HepG2 (cell line): Measurements from ENCODE around the gene EFEMP2. TPM values are rescaled to one million over a fixed set of nuclear protein-coding genes. Genes with fewer than 3 reads are reported as not detected.

Experiments
- BCL6 ChIP-seq: IDR thresholded peaks from 2 replicates; pipeline ENCODE4 v1.6.1; 2016; ENCODE audit warnings: missing genetic modification reagents, missing compliant biosample characterization
- DPF2 ChIP-seq: sonication (generic); formaldehyde crosslinking; IDR thresholded peaks from 2 replicates; pipeline ENCODE4 v1.4.0; 2020; ENCODE audit warnings: mild to moderate bottlenecking, low read depth, missing genetic modification reagents, borderline replicate concordance
- ERF ChIP-seq: IDR thresholded peaks from 2 replicates; pipeline ENCODE4 v1.6.1; 2018; ENCODE audit warnings: missing biosample characterization, missing genetic modification reagents
- HNRNPUL1 ChIP-seq: fragments of 200-400 bp; formaldehyde crosslinking; IDR thresholded peaks from 2 replicates; pipeline ENCODE4 v1.6.1; 2017; ENCODE audit warnings: low read depth, mild to moderate bottlenecking, low read length, moderate library complexity
- MAX ChIP-seq: IDR thresholded peaks from 2 replicates; pipeline ENCODE4 v1.6.1; 2012; ENCODE audit warnings: inconsistent platforms
- PRDM15 ChIP-seq: sonication (generic); formaldehyde crosslinking; IDR thresholded peaks from 2 replicates; pipeline ENCODE4 v1.4.0; 2020; ENCODE audit warnings: missing genetic modification reagents
- SOX13 ChIP-seq, 3 experiments: fragments of 450-650 bp in 1 of 3; sonication (generic) in 1 of 3; formaldehyde crosslinking in 1 of 3; IDR thresholded peaks in 2 of 3; conservative IDR thresholded peaks in 1 of 3; 2 replicates each; pipeline versions ENCODE4 v1.5.0 to v1.6.1; 2016 to 2020; ENCODE audit warnings: antibody characterized with exemption in 1 of 3, mild to moderate bottlenecking in 1 of 3, missing compliant biosample characterization in 1 of 3, missing genetic modification reagents in 1 of 3, moderate library complexity in 1 of 3
- SP140L ChIP-seq: sonication (generic); formaldehyde crosslinking; IDR thresholded peaks from 2 replicates; pipeline ENCODE4 v1.4.0; 2020; ENCODE audit warnings: missing genetic modification reagents, borderline replicate concordance
- TCF12 ChIP-seq, 2 experiments: fragments of 450-650 bp in 1 of 2; sonication (generic) in 1 of 2; formaldehyde crosslinking in 1 of 2; IDR thresholded peaks; 2 replicates each; pipeline versions ENCODE4 v1.6.1 to v1.8.0; 2017 to 2022; ENCODE audit warnings: antibody characterized with exemption in 1 of 2, mild to moderate bottlenecking in 1 of 2, missing genetic modification reagents in 1 of 2, moderate library complexity in 1 of 2
- ZNF136 ChIP-seq: sonication (generic); formaldehyde crosslinking; IDR thresholded peaks from 2 replicates; pipeline ENCODE4 v1.8.1; 2022; ENCODE audit warnings: low read depth, mild to moderate bottlenecking, moderate library complexity, missing genetic modification reagents
- ZNF207 ChIP-seq: fragments of 450-650 bp; IDR thresholded peaks from 2 replicates; pipeline ENCODE4 v1.6.1; 2016; ENCODE audit warnings: antibody characterized with exemption, borderline replicate concordance
- ZNF224 ChIP-seq: sonication (generic); formaldehyde crosslinking; IDR thresholded peaks from 2 replicates; pipeline ENCODE4 v1.5.0; 2020; ENCODE audit warnings: mild to moderate bottlenecking, missing genetic modification reagents
- ZNF235 ChIP-seq: sonication (generic); formaldehyde crosslinking; IDR thresholded peaks from 2 replicates; pipeline ENCODE4 v1.8.1; 2023; ENCODE audit warnings: mild to moderate bottlenecking, missing genetic modification reagents, borderline replicate concordance
- ZNF256 ChIP-seq: sonication (generic); formaldehyde crosslinking; conservative IDR thresholded peaks from 2 replicates; pipeline ENCODE4 v1.4.0; 2020; ENCODE audit warnings: missing genetic modification reagents
- ZNF703 ChIP-seq: sonication (generic); formaldehyde crosslinking; IDR thresholded peaks from 2 replicates; pipeline ENCODE4 v1.5.1; 2020; ENCODE audit warnings: missing genetic modification reagents, mild to moderate bottlenecking, moderate library complexity, borderline replicate concordance
- ZNF773 ChIP-seq: sonication (generic); formaldehyde crosslinking; IDR thresholded peaks from 2 replicates; pipeline ENCODE4 v1.4.0; 2020; ENCODE audit warnings: missing genetic modification reagents, borderline replicate concordance
- ZNF883 ChIP-seq: sonication (generic); formaldehyde crosslinking; IDR thresholded peaks from 2 replicates; pipeline ENCODE4 v1.5.1; 2020; ENCODE audit warnings: mild to moderate bottlenecking, missing genetic modification reagents; ENCODE audit errors: not compliant biosample characterization
- ZSCAN30 ChIP-seq: sonication (generic); formaldehyde crosslinking; IDR thresholded peaks from 2 replicates; pipeline ENCODE4 v1.5.0; 2020; ENCODE audit warnings: mild to moderate bottlenecking, missing genetic modification reagents
- polyA plus RNA-seq, 8 experiments: library from polyadenylated mRNA; depleted of rRNA in 3 of 8; stranded (reverse) in 7 of 8; unstranded in 1 of 8; fragments of >200 nt; fragmentation: Illumina TruSeq in 4 of 8; extraction: Trizol in 4 of 8; gene quantifications; 2 replicates each; pipeline versions ENCODE4 v1.2.1 to v1.2.3, GENCODE V29; 2011 to 2016; ENCODE audit warnings: low read depth in 4 of 8, missing spikeins in 1 of 8, mixed read lengths in 1 of 8; ENCODE audit not compliant: insufficient read depth in 1 of 8
- total RNA-seq, 5 experiments: library from RNA; depleted of rRNA; stranded (reverse); fragments of >200 nt; fragmentation: Illumina TruSeq; extraction: Trizol; gene quantifications; 2 replicates each; pipeline ENCODE4 v1.2.3, GENCODE V29; 2016; ENCODE audit warnings: low read depth in 1 of 5
- TF ChIP-seq, protein P1 (sequence below): sonication (generic); formaldehyde crosslinking; IDR thresholded peaks from 2 replicates; pipeline ENCODE4 v1.8.0; 2022; ENCODE audit warnings: missing genetic modification reagents, mild to moderate bottlenecking, moderate library complexity, borderline replicate concordance
- TF ChIP-seq, protein P2 (sequence below): sonication (generic); formaldehyde crosslinking; IDR thresholded peaks from 2 replicates; pipeline ENCODE4 v1.4.0; 2020; ENCODE audit warnings: missing genetic modification reagents

Gene EFEMP2
- total and polyA plus RNA-seq, 2 of the 13 experiments (the other 11 are each of a cell fraction or from before 2014, with no cell fraction given), result 7.4 to 29.7 TPM

- TF ChIP-seq PRDM15 (CRISPR knock-in tag), result no peak
- TF ChIP-seq BCL6 (CRISPR knock-in tag), result peak; percentile 45
- TF ChIP-seq, protein P1, sequence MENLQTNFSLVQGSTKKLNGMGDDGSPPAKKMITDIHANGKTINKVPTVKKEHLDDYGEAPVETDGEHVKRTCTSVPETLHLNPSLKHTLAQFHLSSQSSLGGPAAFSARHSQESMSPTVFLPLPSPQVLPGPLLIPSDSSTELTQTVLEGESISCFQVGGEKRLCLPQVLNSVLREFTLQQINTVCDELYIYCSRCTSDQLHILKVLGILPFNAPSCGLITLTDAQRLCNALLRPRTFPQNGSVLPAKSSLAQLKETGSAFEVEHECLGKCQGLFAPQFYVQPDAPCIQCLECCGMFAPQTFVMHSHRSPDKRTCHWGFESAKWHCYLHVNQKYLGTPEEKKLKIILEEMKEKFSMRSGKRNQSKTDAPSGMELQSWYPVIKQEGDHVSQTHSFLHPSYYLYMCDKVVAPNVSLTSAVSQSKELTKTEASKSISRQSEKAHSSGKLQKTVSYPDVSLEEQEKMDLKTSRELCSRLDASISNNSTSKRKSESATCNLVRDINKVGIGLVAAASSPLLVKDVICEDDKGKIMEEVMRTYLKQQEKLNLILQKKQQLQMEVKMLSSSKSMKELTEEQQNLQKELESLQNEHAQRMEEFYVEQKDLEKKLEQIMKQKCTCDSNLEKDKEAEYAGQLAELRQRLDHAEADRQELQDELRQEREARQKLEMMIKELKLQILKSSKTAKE, result peak; percentile 71
- TF ChIP-seq DPF2 (CRISPR knock-in tag), result no peak
- TF ChIP-seq ZNF136 (CRISPR knock-in tag), result no peak
- TF ChIP-seq ERF (CRISPR knock-in tag), result peak; percentile 50; the same call in 1 of the 2 replicates
- peak; percentile 63; the same call in 1 of the 2 replicates for TF ChIP-seq ZNF224
- TF ChIP-seq, protein P2, sequence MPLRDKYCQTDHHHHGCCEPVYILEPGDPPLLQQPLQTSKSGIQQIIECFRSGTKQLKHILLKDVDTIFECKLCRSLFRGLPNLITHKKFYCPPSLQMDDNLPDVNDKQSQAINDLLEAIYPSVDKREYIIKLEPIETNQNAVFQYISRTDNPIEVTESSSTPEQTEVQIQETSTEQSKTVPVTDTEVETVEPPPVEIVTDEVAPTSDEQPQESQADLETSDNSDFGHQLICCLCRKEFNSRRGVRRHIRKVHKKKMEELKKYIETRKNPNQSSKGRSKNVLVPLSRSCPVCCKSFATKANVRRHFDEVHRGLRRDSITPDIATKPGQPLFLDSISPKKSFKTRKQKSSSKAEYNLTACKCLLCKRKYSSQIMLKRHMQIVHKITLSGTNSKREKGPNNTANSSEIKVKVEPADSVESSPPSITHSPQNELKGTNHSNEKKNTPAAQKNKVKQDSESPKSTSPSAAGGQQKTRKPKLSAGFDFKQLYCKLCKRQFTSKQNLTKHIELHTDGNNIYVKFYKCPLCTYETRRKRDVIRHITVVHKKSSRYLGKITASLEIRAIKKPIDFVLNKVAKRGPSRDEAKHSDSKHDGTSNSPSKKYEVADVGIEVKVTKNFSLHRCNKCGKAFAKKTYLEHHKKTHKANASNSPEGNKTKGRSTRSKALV (CRISPR knock-in tag), result no peak
- TF ChIP-seq ZNF207, result no peak
- TF ChIP-seq ZNF235 (CRISPR knock-in tag), result no peak
- TF ChIP-seq MAX, result peak; percentile 84
- TF ChIP-seq ZNF256 (CRISPR knock-in tag), result no peak
- TF ChIP-seq SOX13 (IDR thresholded peaks at IDR 0.05), result no peak
- peak in 1 of 2 experiments; percentile 24; a peak in 1 of 4 replicates for TF ChIP-seq SOX13 (CRISPR knock-in tag; conservative IDR thresholded peaks at IDR 0.05 in 1 of 2, IDR thresholded peaks at IDR 0.05 in 1 of 2)
- TF ChIP-seq SP140L (CRISPR knock-in tag), result no peak
- TF ChIP-seq TCF12 (IDR thresholded peaks at IDR 0.05), result no peak
- no peak for TF ChIP-seq TCF12 (CRISPR knock-in tag; IDR thresholded peaks at IDR 0.05)
- no peak for TF ChIP-seq ZNF773 (CRISPR knock-in tag)
- TF ChIP-seq ZNF703 (CRISPR knock-in tag), result 0 out of 2 replicates have a peak, but pooled peaks have one; percentile 11
- no peak for TF ChIP-seq ZNF883
- no peak for TF ChIP-seq ZSCAN30
- TF ChIP-seq HNRNPUL1, result no peak
These were observed 937 bp upstream of the EFEMP2 start (continued) for GRCh38 chr11:65873318-65874156.
